GM18519 (cell line): ENCODE measurements around the gene COL6A3.

ENCODE experiments used
- ATAC-seq: cut with Tn5 transposase; IDR thresholded peaks from one replicate; pipeline ENCODE4 v1.9.1; 2021; ENCODE audit warnings: mild to moderate bottlenecking, moderate library complexity; ENCODE audit not compliant: unreplicated experiment, low FRiP score

The COL6A3 gene, protein sequence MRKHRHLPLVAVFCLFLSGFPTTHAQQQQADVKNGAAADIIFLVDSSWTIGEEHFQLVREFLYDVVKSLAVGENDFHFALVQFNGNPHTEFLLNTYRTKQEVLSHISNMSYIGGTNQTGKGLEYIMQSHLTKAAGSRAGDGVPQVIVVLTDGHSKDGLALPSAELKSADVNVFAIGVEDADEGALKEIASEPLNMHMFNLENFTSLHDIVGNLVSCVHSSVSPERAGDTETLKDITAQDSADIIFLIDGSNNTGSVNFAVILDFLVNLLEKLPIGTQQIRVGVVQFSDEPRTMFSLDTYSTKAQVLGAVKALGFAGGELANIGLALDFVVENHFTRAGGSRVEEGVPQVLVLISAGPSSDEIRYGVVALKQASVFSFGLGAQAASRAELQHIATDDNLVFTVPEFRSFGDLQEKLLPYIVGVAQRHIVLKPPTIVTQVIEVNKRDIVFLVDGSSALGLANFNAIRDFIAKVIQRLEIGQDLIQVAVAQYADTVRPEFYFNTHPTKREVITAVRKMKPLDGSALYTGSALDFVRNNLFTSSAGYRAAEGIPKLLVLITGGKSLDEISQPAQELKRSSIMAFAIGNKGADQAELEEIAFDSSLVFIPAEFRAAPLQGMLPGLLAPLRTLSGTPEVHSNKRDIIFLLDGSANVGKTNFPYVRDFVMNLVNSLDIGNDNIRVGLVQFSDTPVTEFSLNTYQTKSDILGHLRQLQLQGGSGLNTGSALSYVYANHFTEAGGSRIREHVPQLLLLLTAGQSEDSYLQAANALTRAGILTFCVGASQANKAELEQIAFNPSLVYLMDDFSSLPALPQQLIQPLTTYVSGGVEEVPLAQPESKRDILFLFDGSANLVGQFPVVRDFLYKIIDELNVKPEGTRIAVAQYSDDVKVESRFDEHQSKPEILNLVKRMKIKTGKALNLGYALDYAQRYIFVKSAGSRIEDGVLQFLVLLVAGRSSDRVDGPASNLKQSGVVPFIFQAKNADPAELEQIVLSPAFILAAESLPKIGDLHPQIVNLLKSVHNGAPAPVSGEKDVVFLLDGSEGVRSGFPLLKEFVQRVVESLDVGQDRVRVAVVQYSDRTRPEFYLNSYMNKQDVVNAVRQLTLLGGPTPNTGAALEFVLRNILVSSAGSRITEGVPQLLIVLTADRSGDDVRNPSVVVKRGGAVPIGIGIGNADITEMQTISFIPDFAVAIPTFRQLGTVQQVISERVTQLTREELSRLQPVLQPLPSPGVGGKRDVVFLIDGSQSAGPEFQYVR (N-terminal part only)

DNA sequence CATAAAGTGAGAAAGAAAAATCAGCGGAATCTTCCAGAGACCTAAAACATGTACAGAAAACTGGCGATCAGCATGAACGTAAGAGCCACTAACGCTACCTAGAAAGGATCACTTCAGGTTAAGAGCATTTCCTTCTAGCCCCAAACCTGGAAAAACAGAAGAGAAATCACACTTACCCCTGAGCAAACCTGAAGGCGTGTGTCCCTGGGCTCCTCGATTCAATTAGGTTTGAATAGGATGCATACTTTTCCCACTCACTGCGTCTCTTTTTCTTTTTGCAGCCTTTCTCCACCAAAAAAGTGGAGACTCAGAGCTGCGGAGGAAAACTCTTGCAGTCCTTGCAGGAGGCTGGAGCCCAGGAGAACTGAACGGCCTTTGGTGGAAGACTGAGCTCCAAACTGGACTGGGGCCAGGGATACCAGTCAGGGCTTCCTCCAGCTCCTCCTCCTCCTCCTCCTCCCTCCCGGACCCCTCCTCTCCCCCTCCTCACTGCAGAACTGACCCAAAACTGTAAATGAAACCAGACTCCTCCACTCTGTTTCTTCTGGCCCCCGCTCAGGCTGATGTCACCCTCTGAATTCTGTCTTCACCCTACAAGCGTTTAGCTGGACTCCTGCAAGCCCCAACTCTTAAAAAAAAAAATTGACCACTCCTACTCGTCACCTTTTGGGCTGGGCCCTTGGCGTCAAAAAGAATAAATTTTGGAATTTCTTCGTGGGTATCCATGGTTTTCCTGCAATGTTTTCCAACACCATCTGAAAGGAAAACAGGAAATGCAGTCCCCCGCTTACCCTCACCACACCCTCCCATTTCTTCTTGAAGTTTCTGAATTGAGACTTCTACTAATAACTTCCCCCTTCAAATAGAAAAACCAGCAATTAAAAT lies at the start of gene COL6A3:
Gene COL6A3 (minus strand): TSS at position 388 of the 885 bp plus-strand sequence. CDS start 17,347 bp downstream, outside the sequence.
- no peak for ATAC-seq

DNA sequence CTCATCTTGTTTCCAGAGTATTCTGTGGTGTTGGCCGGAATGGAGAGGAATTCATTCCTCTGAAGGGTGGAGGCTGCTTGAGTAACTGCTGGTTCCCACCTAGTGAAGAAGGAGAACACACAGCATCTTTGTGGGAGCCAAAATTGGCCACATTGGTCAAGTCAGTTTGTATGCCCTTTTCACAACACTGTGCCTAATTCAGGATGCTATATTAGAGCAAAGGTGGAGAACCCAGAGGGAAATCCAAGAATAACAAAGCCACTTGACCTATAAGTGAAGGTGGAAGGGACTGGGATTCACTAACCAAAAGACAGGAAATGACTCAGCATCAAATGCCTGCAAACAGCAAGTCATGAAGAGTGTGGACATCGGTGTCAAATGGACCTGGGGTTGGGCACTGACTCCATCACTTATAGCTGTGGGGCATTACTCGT lies 45.8 kb upstream of the COL6A3 start:
- ATAC-seq, result no peak

DNA sequence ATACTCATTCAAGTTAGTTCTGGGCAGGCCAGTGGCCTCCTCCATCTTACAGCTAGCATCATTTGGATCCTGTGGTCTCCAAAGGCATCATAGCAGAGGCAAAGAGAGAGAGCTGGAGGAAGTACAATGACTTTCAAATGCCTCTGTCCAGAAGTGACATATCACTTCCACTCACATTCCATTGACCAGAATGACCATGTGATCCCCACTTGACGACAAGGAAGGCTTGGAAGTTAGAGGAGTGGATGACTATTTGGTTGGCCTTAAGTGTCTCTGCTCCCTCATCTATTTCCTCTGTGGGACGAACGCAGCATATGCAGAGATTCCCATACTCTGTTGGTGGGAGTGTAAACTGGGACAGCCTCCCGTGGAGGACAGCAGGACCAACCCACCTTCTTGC lies 45.3 kb upstream of the COL6A3 start:
- ATAC-seq, result no peak

DNA sequence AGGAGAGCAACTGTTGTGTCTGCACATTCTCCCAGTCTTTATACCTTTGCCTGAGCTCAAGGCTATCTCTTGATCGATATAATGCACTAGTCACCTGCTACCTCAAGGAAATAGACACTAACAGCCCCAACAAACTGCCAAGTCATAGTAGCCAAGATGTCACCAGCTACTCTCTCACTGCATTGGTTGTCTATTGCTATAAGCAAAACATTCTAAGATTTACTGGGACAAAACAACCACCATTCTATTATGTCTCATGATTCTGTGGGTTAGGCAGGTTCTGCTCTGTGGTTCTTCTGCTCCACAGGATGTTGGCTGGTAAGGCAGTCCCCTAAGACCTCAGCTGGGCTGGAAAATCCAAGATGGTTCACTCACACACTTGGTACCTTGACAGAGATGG lies 44.6 kb upstream of the COL6A3 start:
- no peak for ATAC-seq

DNA sequence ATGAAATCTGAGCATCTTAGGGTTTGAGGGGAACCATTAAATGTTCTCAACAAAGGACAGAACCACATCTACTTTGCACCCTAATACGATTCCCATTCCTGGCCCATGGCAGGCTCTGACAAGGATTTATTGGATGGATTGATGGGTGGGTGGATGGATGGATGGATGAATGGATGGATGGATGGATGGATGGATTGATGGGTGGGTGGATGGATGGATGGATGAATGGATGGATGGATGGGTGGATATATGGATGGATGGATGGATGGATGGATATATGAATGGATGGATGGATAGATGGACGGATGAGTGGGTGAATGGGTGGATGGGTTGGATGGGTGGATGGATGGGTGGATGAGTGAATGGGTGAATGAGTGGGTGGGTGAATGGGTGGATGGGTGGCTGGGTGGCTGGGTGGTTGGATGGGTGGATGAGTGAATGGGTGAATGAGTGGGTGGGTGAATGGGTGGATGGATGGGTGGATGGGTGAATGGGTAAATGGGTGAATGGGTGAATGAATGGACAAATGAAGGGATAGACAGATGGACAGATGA lies 43.5 kb upstream of the COL6A3 start:
- ATAC-seq, result no peak

DNA sequence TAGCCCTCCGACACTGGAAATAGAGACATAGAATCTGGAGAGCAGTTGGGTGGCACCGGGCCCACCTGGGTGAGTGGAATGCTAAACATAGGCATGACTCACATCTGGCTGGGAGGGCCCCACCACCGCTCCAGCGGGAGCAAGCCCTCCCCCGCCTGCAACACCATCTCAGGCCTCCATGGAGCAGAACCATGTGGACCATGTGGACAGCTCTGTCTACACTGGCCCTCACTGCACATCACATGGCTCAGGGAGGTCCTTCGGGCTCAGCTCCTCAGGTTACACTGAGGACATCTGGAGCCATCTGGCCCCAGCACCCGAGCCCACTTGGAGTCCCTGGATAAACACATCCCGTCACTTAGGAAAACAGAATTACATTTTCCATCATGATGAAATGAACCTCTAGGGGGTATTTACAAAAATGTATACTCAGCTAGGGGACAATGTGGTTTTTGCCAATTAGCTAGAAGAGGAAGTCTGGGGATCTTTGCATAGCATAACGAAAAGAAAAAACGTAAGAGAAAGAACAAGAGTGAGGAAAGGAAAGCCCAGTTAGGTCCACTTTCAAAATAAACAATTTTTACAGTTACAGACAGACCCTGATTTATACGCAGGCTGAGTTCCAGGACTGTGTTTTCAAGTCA lies 42.4 kb upstream of the COL6A3 start:
- no peak for ATAC-seq

DNA sequence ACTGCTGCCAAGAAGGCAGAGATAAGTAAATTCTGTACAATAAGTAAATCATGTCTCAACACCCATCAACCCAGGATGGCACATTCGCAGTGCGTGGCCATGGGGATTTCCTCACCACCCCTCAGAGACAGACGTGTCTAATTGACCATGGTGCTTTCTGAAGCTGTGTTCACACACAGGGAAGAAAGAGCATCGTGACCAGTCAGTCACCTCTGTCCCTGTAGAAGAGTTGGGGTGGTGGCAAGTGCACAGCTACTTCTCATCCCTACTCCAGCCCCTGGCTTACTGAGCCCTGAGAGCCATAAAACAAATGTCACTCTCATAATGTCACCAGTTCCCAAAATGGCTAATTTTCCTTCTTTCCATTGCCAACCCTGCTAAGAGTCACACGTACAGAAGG lies 41.8 kb upstream of the COL6A3 start:
- ATAC-seq, result no peak

DNA sequence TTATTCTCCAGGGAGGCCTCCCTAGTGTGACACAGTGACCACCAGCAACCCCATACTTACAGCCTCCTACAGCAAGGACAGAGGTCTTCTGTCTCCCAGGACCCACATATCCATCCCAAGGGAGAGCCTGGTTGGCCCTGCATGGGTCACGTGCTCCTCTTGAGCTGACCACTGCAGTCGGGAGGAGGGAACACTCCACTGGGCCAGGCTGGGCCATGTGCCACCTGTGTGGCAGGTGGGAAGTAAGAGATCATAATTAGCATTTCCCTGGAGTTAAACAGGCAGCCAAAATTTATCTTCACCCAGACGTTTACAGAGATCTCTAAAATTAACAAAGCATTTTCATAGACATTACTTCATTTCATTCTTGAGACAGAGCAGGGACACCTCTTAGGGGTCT lies 39.7 kb upstream of the COL6A3 start:
- ATAC-seq, result no peak

DNA sequence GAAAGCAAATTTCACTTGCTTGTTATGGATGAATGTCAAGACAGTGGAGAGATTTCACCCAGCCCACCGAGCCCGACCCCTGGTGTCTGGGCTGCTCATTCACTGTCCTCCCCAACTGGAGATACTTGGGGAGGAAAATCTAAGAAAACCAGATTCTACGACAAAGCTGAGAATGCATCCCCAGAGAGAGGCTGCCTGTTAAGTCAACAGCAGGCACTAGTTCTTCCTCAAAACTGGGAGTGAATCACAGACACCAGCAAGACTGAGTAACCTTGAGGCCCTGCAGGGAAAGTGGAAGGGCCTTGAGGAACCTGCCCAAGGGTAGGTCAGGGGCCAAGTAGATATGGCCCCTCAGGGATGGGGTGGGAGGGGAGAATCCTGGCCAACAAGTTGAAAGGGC lies 38.9 kb upstream of the COL6A3 start:
- ATAC-seq, result no peak

DNA sequence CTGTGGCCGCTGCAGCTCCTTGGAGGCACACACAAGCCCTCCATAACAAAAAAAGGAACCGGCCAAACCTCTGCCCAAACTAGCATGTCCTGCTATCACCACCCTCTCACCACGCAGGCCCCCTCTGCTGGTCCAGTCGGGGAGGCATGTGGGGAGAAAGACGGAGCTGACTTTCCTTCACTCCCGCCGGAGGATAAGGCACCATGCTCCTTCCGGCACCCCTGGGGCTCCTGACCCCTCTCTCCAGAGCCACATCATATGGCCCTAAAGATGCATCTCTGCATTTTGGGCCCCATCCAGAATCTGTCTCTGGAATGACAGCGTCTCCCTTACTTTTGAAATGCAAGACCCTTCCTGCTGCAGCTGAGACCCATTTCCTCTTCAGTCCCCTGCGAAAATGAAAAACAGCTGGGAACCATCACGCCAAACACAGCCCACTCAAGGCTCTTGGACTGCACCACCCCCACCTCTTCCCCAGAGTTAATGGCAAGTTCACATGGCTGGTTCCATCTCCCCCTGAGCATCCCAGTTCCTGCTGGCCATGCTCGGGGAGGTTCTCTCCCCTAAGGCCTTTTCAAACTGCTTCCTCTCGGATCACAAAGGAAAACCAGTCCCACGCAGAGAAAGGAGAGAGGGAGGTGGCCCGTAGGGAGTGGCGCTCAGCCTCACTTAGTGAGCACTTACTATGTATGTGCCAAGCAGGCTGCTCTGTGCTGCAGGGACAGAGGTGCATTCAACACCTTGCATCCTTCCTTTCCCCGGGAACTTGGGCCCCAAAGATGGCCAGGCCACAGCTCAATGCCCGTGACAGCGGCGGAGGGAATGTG lies 37.9 kb upstream of the COL6A3 start:
- no peak for ATAC-seq

DNA sequence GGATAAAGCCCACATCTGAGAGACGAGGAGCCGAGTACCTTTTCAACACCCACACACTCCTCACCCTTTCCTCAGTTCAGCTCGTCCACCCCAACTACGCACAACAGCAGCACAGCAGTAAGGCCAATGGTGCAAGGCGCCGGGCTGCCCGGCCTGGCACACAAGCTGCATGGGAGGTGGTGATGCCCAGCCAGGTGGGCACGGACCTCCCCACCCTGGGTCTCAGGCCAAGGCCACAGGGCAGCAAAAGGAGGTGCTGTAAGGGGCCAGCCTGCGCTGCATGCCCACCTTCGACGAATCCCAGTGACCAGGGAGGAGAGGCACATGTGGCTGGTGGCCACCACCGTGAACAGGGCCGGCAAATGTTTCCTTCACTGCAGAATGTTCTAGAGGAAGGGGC lies 36.6 kb upstream of the COL6A3 start:
- ATAC-seq, result no peak

DNA sequence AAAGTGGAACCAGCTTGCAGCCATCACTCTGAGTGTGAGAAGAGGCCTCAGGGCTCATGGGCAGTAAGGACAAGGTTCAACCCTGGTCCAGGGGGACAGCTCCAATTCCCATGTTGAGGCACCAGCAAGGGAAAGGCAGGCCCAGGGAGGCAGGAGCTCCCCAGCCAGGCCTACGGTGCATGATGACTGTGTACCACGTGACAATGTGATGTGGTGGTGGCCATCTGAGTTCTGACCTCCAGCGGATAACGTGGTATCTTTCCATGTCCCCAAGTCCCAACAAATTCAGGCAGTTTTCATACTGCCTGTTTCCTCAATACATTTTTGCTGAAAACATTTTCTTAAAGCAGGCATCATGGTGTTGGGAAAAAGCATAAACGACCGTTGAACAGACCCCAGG lies 36.1 kb upstream of the COL6A3 start:
- ATAC-seq, result no peak

DNA sequence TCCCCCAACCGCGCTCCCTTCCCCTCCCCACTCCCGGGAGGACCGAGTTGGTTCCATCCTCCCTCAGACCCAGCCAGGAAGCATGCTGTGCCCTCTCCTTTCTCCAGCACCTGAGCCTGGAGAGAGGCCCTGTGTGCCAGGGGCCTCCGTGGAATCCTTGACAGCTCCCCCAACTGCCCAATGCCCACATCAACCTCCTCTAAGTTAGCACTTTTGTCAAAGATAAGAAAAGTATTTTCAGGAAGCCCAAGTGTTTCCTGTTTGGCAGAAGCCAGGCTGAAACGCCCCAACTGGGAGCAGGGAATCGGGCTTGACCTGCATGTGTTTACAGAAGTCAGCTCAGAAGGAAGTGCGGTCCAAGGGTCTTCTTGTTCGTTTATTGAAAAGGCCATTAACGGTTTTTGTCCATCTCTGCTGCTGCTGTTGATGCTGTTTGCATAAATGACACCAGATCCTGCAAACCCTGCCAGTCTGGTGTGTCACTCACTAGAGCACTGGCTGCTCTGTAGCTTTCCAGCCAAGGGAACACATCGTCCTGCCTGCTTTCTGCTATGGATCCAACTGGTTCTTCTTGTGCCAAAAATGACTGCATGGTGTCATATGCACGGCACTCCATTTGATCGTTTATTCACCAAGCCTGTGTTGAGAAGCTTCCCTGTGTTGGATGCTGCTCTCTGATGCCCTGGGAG lies 35.4 kb upstream of the COL6A3 start:
- ATAC-seq, result no peak

DNA sequence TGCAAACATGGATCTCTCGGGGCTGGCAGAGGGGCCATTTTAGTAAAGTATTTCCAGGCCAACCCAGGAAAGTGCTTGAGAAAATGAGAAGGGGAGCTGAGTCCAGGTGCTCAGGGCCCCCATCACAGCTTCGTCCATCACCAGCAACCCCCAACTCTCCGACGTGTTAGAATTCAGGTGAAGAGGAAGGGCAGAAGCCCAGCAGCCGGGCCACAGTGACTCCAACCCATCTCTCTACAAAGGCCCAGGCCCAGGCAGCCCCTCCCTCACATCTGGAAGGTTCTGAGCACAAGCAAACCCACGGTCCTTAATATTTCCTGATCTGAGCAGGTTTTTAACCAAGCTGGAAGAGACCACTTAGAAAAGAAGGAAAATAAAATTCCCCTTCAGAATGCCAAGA lies 34.7 kb upstream of the COL6A3 start:
- no peak for ATAC-seq

DNA sequence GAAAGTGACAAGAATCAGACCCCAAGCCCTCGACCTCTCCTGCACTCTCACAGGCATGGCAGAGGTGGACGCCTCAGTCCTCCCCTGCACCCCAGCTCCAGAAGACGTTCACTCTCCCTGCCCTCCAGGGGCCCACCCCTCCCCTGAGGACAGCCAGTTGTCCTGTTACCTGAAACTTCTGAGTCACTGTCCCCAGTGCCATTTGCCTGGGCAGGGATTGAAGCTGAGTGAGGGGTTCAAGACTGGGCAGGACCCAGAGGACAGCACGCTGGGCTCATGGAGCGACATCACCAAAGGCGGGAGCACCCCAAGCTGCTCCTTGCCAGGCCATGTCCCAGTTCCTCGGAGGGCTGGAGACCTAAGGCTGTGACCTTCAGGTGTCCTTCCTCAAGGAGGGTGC lies 34.2 kb upstream of the COL6A3 start:
- ATAC-seq, result no peak

DNA sequence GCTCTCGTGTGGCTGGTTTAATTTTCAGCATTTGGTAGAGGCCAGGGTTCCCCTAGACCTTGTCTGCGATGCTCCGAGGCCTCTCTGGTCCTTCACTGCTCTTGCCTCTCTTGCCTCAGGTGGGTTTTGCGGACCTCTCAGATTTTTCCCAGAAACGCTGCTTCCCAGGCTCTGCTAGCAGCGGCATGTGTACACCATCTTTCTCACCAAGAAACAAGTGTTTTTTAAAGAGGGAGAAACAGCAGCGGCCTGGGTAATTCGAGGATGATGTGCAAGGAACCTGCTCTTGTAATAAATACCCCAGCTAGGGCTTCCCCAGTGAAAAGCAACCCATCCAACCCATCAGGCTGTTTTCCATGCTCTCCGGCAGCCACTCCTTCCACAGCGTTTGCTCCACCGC lies 33.5 kb upstream of the COL6A3 start:
- no peak for ATAC-seq

DNA sequence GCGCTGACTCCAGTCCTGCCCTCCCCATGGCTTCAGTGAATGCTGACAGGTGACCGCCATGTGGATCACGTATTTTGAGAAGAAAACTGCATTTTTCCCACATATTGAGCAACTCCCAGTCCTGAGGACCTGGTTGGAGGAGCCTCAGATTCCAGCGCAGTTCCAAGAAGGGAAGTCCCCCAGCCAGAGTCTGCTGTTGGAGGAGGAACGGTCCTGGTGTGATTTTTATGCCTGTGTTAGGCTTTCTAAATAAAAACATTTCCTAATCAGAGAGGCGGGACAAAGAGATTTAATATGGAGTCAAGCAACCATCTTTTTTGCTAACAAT lies 32.3 kb upstream of the COL6A3 start:
- ATAC-seq, result no peak
